ENCODE measurements around the gene DOCK11.
A peak's percentile ranks its signal among the peaks of the same experiment; 100 is the strongest.
"Not testable (repeated sequence)": the region's sequence is repeated elsewhere in the genome, so short reads cannot be mapped to it uniquely, and the experiment has no call there.

Gene DOCK11

GRCh38 chrX:118716833-118717232 lies 221.2 kb downstream of the DOCK11 start:
- not testable (repeated sequence) for DNase-seq

- no peak for DNase-seq
These were observed 222.2 kb downstream of the DOCK11 start for GRCh38 chrX:118717678-118718391.

GRCh38 chrX:118718737-118719136 lies 223.1 kb downstream of the DOCK11 start:
- no peak for DNase-seq

GRCh38 chrX:118720058-118720707 lies 224.6 kb downstream of the DOCK11 start:
- no peak for DNase-seq

- no peak for DNase-seq
These were observed 227.8 kb downstream of the DOCK11 start for GRCh38 chrX:118723376-118723775.

- DNase-seq = no peak
These were observed 228.8 kb downstream of the DOCK11 start for GRCh38 chrX:118724365-118724764.

GRCh38 chrX:118724775-118725174 lies 229.2 kb downstream of the DOCK11 start:
- no peak for DNase-seq

- DNase-seq = no peak
These were observed 230.8 kb downstream of the DOCK11 start for GRCh38 chrX:118726396-118726795.

- DNase-seq = peak; percentile 31
These were observed 231.5 kb downstream of the DOCK11 start, which contains the start of gene IL13RA1 for GRCh38 chrX:118726887-118727685. IL13RA1 (plus strand) TSS chrX:118727606; CDS start chrX:118727639, 33 bp downstream.

GRCh38 chrX:118727686-118728339 lies 232.2 kb downstream of the DOCK11 start:
- DNase-seq = no peak

GRCh38 chrX:118729042-118729652 lies 233.5 kb downstream of the DOCK11 start:
- DNase-seq = no peak

- no peak for DNase-seq
These were observed 235.1 kb downstream of the DOCK11 start for GRCh38 chrX:118730500-118731247.

- DNase-seq = not testable (repeated sequence)
These were observed 236.9 kb downstream of the DOCK11 start for GRCh38 chrX:118732551-118732950.

GRCh38 chrX:118734909-118735308 lies 239.3 kb downstream of the DOCK11 start:
- no peak for DNase-seq
